ENCODE measurements around the gene ATP1B3. TPM values are rescaled to one million over a fixed set of nuclear protein-coding genes. Genes with fewer than 3 reads are reported as not detected.

The ATP1B3 gene
- total and polyA plus RNA-seq, 2 of the 13 experiments (the other 11 are each of a cell fraction or from before 2014, with no cell fraction given): 84.3 to 93.6 TPM

DNA sequence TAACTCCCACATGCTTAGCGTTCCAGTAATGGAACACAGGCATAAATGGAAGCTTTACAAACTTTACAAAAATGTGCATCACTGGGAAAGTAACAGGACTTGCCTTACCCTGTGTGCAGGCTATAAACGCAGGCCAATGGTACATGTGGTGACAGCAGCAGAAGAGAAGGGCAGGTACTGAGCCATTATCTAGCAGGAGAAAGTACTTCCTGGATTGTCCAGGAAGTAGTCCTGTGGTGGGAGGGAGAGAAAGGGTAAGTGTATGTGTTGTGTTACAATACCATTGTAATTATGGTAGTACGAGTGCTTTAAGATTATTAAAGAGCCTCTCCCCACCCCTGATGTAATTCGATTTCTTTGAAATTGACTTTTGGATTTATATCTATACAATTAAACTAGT is 5.3 kb downstream of the ATP1B3 start:
- H3K36me3 ChIP-seq (replicated peaks in 1 of 2; ENCODE audit: control insufficient read depth in 1 of 2, insufficient read depth in 2 of 2, low read length in 2 of 2): peaks cover 0 to 9% of the 10 kb centered on the region in 2 experiments; a peak in 4 of 5 replicates
- no peak for ATAC-seq
- no peak for FAIRE-seq

DNA sequence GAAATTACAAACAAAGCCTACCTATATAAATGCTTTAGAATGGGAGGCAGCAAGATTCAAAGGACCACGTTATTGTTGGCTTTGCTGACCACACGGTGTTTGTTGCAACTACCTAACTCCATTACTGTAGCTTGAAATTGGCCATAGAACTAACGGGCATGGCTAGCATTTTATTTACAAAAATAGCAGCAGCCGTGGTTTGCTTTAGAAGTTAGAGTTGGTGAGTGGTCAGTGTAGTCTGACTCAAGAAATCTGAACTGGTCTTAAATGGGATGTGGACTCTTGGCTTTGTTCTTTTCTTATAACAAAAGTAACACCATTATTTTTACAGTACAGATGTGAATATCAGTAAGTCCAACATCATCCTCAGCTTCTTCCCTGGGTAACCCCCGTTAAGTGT is 10.6 kb downstream of the ATP1B3 start:
- Histone ChIP-seq H3K4me3 (replicated peaks in 1 of 3; ENCODE audit: insufficient read depth in 1 of 3, low read depth in 2 of 3, low read length in 3 of 3) (no peak overlapping the region), H3K27me3 (ENCODE audit: control insufficient read depth in 1 of 2, insufficient read depth in 2 of 2, low read length in 2 of 2) (no peaks in the 10 kb centered on the region), H3K79me2 (ENCODE audit: insufficient read depth, low read length) (peaks cover 59% of the 10 kb centered on the region), H3K27ac (ENCODE audit: extremely low read length, insufficient read depth, low read length) (no peak overlapping the region), H3K36me3 (replicated peaks in 1 of 2; ENCODE audit: control insufficient read depth in 1 of 2, insufficient read depth in 2 of 2, low read length in 2 of 2) (peaks cover 0 to 9% of the 10 kb centered on the region in 2 experiments; a peak in 4 of 5 replicates), H4K20me1 (ENCODE audit: insufficient read depth, low read length) (no peaks in the 10 kb centered on the region), H2AFZ (ENCODE audit: low read length) (no peak overlapping the region), H3K9ac (ENCODE audit: insufficient read depth, low read depth, low read length) (no peak overlapping the region), H3K4me1 (ENCODE audit: insufficient read depth, low read length) (no peaks in the 10 kb centered on the region), H3K4me2 (ENCODE audit: low read depth, low read length) (no peak overlapping the region), H3K9me3 (ENCODE audit: low read length) (no peaks in the 10 kb centered on the region)
- no TSS peak for BruUV-seq (replicated peaks)
- ChIA-PET CTCF (ENCODE audit: low intra/inter-chr PET ratio, low total read pairs) (no interaction called here), POLR2A (no interaction called here)
- 86% methylated on average over 5 of the region's 5 CpGs for WGBS (ENCODE audit: low lambda C conversion rate)
- ATAC-seq: no peak
- FAIRE-seq: no peak
- intact Hi-C loops (cut with micrococcal nuclease; ENCODE audit: unreplicated experiment) (no loop called here), in situ Hi-C loops (cut with HindIII; ENCODE audit: extremely low pct_ligation_motif_present, low pct_unique_long_range_greater_than_20kb) (no loop called here)
- TF ChIP-seq, protein P1, sequence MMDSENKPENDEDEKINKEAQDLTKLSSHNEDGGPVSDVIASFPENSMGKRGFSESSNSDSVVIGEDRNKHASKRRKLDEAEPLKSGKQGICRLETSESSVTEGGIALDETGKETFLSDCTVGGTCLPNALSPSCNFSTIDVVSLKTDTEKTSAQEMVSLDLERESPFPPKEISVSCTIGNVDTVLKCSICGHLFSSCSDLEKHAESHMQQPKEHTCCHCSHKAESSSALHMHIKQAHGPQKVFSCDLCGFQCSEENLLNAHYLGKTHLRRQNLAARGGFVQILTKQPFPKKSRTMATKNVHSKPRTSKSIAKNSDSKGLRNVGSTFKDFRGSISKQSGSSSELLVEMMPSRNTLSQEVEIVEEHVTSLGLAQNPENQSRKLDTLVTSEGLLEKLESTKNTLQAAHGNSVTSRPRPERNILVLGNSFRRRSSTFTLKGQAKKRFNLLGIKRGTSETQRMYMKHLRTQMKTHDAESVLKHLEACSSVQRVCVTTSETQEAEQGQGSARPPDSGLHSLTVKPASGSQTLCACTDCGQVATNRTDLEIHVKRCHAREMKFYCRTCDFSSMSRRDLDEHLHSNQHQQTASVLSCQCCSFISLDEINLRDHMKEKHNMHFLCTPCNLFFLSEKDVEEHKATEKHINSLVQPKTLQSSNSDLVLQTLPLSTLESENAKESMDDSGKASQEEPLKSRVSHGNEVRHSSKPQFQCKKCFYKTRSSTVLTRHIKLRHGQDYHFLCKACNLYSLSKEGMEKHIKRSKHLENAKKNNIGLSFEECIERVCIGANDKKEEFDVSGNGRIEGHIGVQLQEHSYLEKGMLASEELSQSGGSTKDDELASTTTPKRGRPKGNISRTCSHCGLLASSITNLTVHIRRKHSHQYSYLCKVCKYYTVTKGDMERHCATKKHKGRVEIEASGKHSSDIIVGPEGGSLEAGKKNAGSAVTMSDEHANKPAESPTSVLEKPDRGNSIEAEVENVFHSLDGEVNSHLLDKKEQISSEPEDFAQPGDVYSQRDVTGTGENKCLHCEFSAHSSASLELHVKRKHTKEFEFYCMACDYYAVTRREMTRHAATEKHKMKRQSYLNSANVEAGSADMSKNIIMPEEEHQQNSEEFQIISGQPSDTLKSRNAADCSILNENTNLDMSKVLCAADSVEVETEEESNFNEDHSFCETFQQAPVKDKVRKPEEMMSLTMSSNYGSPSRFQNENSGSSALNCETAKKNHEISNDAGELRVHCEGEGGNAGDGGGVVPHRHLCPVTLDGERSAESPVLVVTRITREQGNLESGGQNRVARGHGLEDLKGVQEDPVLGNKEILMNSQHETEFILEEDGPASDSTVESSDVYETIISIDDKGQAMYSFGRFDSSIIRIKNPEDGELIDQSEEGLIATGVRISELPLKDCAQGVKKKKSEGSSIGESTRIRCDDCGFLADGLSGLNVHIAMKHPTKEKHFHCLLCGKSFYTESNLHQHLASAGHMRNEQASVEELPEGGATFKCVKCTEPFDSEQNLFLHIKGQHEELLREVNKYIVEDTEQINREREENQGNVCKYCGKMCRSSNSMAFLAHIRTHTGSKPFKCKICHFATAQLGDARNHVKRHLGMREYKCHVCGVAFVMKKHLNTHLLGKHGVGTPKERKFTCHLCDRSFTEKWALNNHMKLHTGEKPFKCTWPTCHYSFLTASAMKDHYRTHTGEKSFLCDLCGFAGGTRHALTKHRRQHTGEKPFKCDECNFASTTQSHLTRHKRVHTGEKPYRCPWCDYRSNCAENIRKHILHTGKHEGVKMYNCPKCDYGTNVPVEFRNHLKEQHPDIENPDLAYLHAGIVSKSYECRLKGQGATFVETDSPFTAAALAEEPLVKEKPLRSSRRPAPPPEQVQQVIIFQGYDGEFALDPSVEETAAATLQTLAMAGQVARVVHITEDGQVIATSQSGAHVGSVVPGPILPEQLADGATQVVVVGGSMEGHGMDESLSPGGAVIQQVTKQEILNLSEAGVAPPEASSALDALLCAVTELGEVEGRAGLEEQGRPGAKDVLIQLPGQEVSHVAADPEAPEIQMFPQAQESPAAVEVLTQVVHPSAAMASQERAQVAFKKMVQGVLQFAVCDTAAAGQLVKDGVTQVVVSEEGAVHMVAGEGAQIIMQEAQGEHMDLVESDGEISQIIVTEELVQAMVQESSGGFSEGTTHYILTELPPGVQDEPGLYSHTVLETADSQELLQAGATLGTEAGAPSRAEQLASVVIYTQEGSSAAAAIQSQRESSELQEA (CRISPR knock-in tag; IDR thresholded peaks at IDR 0.05; ENCODE audit: not compliant biosample characterization): no peak
- no peak for DNase-seq (ENCODE audit: low spot score)

More for the DNA sequence above, 5.3 kb downstream of the ATP1B3 start:
- peaks cover 4% of the 10 kb centered on the region; the same call in 1 of the 2 replicates for H4K20me1 ChIP-seq (ENCODE audit: insufficient read depth, low read length)
- H3K9me3 ChIP-seq (ENCODE audit: low read length): no peaks in the 10 kb centered on the region
- H3K9ac ChIP-seq (ENCODE audit: insufficient read depth, low read depth, low read length): no peak overlapping the region
- H2AFZ ChIP-seq (ENCODE audit: low read length): no peak overlapping the region
- H3K27ac ChIP-seq (ENCODE audit: extremely low read length, insufficient read depth, low read length): no peak overlapping the region
- no peak for DNase-seq (ENCODE audit: low spot score)
- no TSS peak for BruUV-seq (replicated peaks)
- in situ Hi-C loops (cut with HindIII; ENCODE audit: extremely low pct_ligation_motif_present, low pct_unique_long_range_greater_than_20kb) (no loop called here), intact Hi-C loops (cut with micrococcal nuclease; ENCODE audit: unreplicated experiment) (no loop called here)
- ChIA-PET CTCF (ENCODE audit: low intra/inter-chr PET ratio, low total read pairs) (no interaction called here), POLR2A (no interaction called here)
- no peaks in the 10 kb centered on the region for H3K27me3 ChIP-seq (ENCODE audit: control insufficient read depth in 1 of 2, insufficient read depth in 2 of 2, low read length in 2 of 2)
- TF ChIP-seq HCFC1 (IDR thresholded peaks at IDR 0.05; ENCODE audit: low read depth, low read length) (no peak), ZNF383 (CRISPR knock-in tag; IDR thresholded peaks at IDR 0.05; ENCODE audit: borderline replicate concordance) (no peak), FOXP1 (IDR thresholded peaks at IDR 0.05) (no peak), FOXP1 (CRISPR knock-in tag; IDR thresholded peaks at IDR 0.05) (no peak), NR2C2 (CRISPR knock-in tag; IDR thresholded peaks at IDR 0.05; ENCODE audit: borderline replicate concordance) (peak; percentile 71), GABPA (IDR thresholded peaks at IDR 0.05; ENCODE audit: low read depth, low read length) (peak; percentile 32; the same call in 1 of the 2 replicates), GABPA (CRISPR knock-in tag; IDR thresholded peaks at IDR 0.05; ENCODE audit: low read depth) (peak; percentile 80), MIER2 (CRISPR knock-in tag; IDR thresholded peaks at IDR 0.05) (no peak), MED8 (CRISPR knock-in tag; IDR thresholded peaks at IDR 0.05; ENCODE audit: insufficient replicate concordance) (no peak), ZFP37 (CRISPR knock-in tag; IDR thresholded peaks at IDR 0.05; ENCODE audit: borderline replicate concordance) (no peak), ZFP62 (CRISPR knock-in tag; IDR thresholded peaks at IDR 0.05) (no peak)
- TF ChIP-seq, protein P2, sequence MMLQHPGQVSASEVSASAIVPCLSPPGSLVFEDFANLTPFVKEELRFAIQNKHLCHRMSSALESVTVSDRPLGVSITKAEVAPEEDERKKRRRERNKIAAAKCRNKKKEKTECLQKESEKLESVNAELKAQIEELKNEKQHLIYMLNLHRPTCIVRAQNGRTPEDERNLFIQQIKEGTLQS (CRISPR knock-in tag; IDR thresholded peaks at IDR 0.05): no peak
- H3K4me2 ChIP-seq (ENCODE audit: low read depth, low read length): no peak overlapping the region; the same call in 1 of the 2 replicates
- no peak overlapping the region for H3K4me3 ChIP-seq (replicated peaks in 1 of 3; ENCODE audit: insufficient read depth in 1 of 3, low read depth in 2 of 3, low read length in 3 of 3)
- H3K4me1 ChIP-seq (ENCODE audit: insufficient read depth, low read length): peaks cover 40% of the 10 kb centered on the region
- 93% methylated on average over 4 of the region's 4 CpGs for WGBS (ENCODE audit: low lambda C conversion rate)
- H3K79me2 ChIP-seq (ENCODE audit: insufficient read depth, low read length): peaks cover 83% of the 10 kb centered on the region

Measured in HepG2 (cell line).